ENCODE results near the gene NCOA6. TPM values are rescaled to one million over a fixed set of nuclear protein-coding genes. Genes with fewer than 3 reads are reported as not detected.

NCOA6 gene
- total RNA-seq, 1 experiment from 2014 or later: 35.1 TPM

DNA sequence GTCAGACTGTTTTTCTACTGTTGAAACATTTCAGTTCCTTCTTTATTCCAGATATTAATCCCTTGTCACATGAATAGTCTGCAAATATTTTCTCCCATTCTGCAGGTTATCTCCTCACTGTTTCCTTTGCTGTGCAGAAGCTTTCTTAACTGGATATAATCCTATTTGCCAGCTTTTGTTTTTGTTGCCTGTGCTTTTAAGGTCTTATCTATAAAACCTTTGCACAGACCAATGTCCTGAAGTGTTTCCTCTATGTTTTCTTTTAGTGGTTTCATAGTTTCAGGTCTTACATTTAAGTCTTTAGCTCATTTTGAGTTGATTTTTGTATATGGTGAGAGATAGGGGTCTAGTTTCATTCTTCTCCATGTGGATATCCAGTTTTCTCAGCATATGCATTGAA, 19.2 kb downstream of the NCOA6 start:
- DNase-seq: no peak
- Histone ChIP-seq H3K9me3 (ENCODE audit: insufficient read depth, low read depth) (no peaks in the 10 kb centered on the region), H3F3A (ENCODE audit: insufficient read depth, low read depth) (no peaks in the 10 kb centered on the region), H3K9me2 (ENCODE audit: insufficient read depth) (no peaks in the 10 kb centered on the region), H3K4me1 (replicated peaks; ENCODE audit: insufficient read depth) (no peaks in the 10 kb centered on the region), H3K79me2 (ENCODE audit: low read depth) (peaks cover 68% of the 10 kb centered on the region), H3K27ac (no peak overlapping the region), H2AFZ (no peak overlapping the region), H3K4me3 (no peak overlapping the region), H3K4me2 (no peak overlapping the region), H3K36me3 (ENCODE audit: low read depth) (no peaks in the 10 kb centered on the region), H3K27me3 (ENCODE audit: insufficient read depth, low read depth) (no peaks in the 10 kb centered on the region), H4K20me1 (ENCODE audit: insufficient read depth) (peaks cover 24% of the 10 kb centered on the region)
- intact Hi-C loops (cut with micrococcal nuclease; ENCODE audit: unreplicated experiment): no loop called here
- ChIA-PET POLR2A (ENCODE audit: unreplicated experiment) (no interaction called here), CTCF (interaction anchor here (0.6 kb wide), 1 partner anchor 248 kb away, joined by 5 read pairs; no protein-coding TSS in a partner anchor)
- TF ChIP-seq CTCF (conservative IDR thresholded peaks at IDR 0.05) (no peak), EZH2 (IDR thresholded peaks at IDR 0.05; ENCODE audit: low read depth) (no peak)
- BruUV-seq (replicated peaks): no TSS peak

DNA sequence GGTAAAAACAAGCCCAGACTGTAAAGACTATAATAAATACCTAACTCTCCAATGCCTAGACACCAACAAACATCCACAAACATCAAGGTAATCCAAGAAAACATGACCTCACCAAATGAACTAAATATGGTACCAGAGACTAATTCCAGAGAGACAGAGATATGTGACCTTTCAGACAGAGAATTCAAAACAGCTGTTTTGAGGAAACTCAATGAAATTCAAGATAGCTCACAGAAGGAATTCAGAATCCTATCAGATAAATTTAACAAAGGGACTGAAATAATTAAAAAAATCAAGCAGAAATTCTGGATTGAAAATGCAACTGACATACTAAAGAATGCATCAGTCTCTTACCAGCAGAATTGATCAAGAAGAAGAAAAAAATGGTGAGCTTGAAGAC, 26.6 kb downstream of the NCOA6 start:
- H3K4me2 ChIP-seq: no peak overlapping the region
- TF ChIP-seq CTCF (conservative IDR thresholded peaks at IDR 0.05): no peak
- no peak for TF ChIP-seq EZH2 (IDR thresholded peaks at IDR 0.05; ENCODE audit: low read depth)
- H3K9me2 ChIP-seq (ENCODE audit: insufficient read depth): no peaks in the 10 kb centered on the region
- H3K36me3 ChIP-seq (ENCODE audit: low read depth): no peaks in the 10 kb centered on the region
- H3K27me3 ChIP-seq (ENCODE audit: insufficient read depth, low read depth): no peaks in the 10 kb centered on the region
- H3K79me2 ChIP-seq (ENCODE audit: low read depth): peaks cover 83% of the 10 kb centered on the region
- no peaks in the 10 kb centered on the region for H3F3A ChIP-seq (ENCODE audit: insufficient read depth, low read depth)
- no peak overlapping the region for H3K4me3 ChIP-seq
- H2AFZ ChIP-seq: no peak overlapping the region
- H4K20me1 ChIP-seq (ENCODE audit: insufficient read depth): peaks cover 45% of the 10 kb centered on the region
- no TSS peak for BruUV-seq (replicated peaks)
- no peak for DNase-seq
- CTCF ChIA-PET: no interaction called here
- no peak overlapping the region for H3K27ac ChIP-seq
- intact Hi-C loops (cut with micrococcal nuclease; ENCODE audit: unreplicated experiment): no loop called here
- POLR2A ChIA-PET (ENCODE audit: unreplicated experiment): no interaction called here
- no peaks in the 10 kb centered on the region for H3K9me3 ChIP-seq (ENCODE audit: insufficient read depth, low read depth)
- no peaks in the 10 kb centered on the region for H3K4me1 ChIP-seq (replicated peaks; ENCODE audit: insufficient read depth)

DNA sequence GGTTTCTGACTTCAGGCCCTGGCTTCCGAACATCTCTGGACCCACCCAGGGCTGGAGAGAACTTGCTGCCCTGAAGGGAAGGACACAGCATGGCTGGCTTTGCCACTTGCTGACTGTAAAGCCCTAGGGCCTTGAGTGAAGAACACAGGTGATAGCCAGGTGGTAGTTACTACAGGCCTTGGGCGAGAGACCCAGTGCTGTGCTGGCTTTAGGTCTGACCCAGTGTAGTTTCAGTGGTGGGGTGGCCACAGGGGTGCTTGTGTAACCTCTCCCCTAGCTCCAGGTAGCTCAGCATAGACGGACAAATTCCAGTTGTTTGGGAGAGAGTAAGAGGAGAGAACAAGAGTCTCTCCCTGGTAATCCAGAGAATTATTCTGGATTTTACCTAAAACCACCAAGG, 27.1 kb downstream of the NCOA6 start:
- Histone ChIP-seq H4K20me1 (ENCODE audit: insufficient read depth) (peaks cover 40% of the 10 kb centered on the region), H3K4me2 (no peak overlapping the region), H3K4me3 (no peak overlapping the region), H3K79me2 (ENCODE audit: low read depth) (peaks cover 80% of the 10 kb centered on the region), H3K27ac (no peak overlapping the region), H2AFZ (no peak overlapping the region), H3K9me3 (ENCODE audit: insufficient read depth, low read depth) (no peaks in the 10 kb centered on the region), H3K36me3 (ENCODE audit: low read depth) (no peaks in the 10 kb centered on the region), H3K27me3 (ENCODE audit: insufficient read depth, low read depth) (no peaks in the 10 kb centered on the region), H3K9me2 (ENCODE audit: insufficient read depth) (no peaks in the 10 kb centered on the region), H3F3A (ENCODE audit: insufficient read depth, low read depth) (no peaks in the 10 kb centered on the region), H3K4me1 (replicated peaks; ENCODE audit: insufficient read depth) (no peaks in the 10 kb centered on the region)
- DNase-seq: no peak
- intact Hi-C loops (cut with micrococcal nuclease; ENCODE audit: unreplicated experiment): no loop called here
- POLR2A ChIA-PET (ENCODE audit: unreplicated experiment): no interaction called here
- CTCF ChIA-PET: no interaction called here
- no TSS peak for BruUV-seq (replicated peaks)
- TF ChIP-seq CTCF (conservative IDR thresholded peaks at IDR 0.05): no peak
- no peak for TF ChIP-seq EZH2 (IDR thresholded peaks at IDR 0.05; ENCODE audit: low read depth)

All from PC-9 (cell line).